Ovary (tissue), 10 donors: ENCODE measurements around the gene COX7B. TPM values are rescaled to one million over a fixed set of nuclear protein-coding genes. Genes with fewer than 3 reads are reported as not detected.
"Not testable (repeated sequence)": the region's sequence is repeated elsewhere in the genome, so short reads cannot be mapped to it uniquely, and the experiment has no call there.

Experiments
- DNase-seq, 5 donors: peaks; one replicate each; pipeline ENCODE4 v3.0.0-alpha.2; 2019 to 2020
- H3K27ac ChIP-seq, 2 donors: fragments of 200-600 bp; one replicate each; pipeline versions ENCODE4 v1.5.1 to v1.8.0; 2019 to 2022
- H3K27me3 ChIP-seq: fragments of 200-600 bp; one replicate; pipeline ENCODE4 v1.8.0; 2022
- H3K36me3 ChIP-seq: fragments of 200-600 bp; sonication (generic); one replicate; pipeline ENCODE4 v1.5.1; 2019
- H3K4me1 ChIP-seq: one replicate; pipeline ENCODE4 v1.8.1; 2013; ENCODE audit warnings: mild to moderate bottlenecking, moderate library complexity; ENCODE audit not compliant: insufficient read depth
- H3K4me3 ChIP-seq: fragments of 200-600 bp; sonication (generic); one replicate; pipeline ENCODE4 v1.5.1; 2017
- H3K9me3 ChIP-seq, 2 donors: fragments of 200-600 bp in 1 of 2; sonication (generic) in 1 of 2; one replicate each; pipeline versions ENCODE4 v1.5.1 to v1.8.1; 2013 to 2019; ENCODE audit warnings: mild to moderate bottlenecking in 1 of 2, moderate library complexity in 1 of 2
- CTCF ChIP-seq, 3 donors: fragments of 450-650 bp in 2 of 3; fragments of 200-600 bp in 1 of 3; IDR thresholded peaks; one replicate each; pipeline versions ENCODE4 v1.5.1 to v1.8.0; 2016 to 2022; ENCODE audit warnings: antibody characterized with exemption in 3 of 3, mild to moderate bottlenecking in 1 of 3
- EP300 ChIP-seq: sonication (generic); formaldehyde crosslinking; IDR thresholded peaks from one replicate; pipeline ENCODE4 v1.6.1; 2017; ENCODE audit warnings: antibody characterized with exemption
- POLR2A ChIP-seq: fragments of 450-650 bp; IDR thresholded peaks from one replicate; pipeline ENCODE4 v1.6.1; 2017; ENCODE audit warnings: antibody characterized with exemption, mild to moderate bottlenecking, moderate library complexity
- WGBS, 3 donors: extraction: QIAGEN DNeasy Blood & Tissue Kit in 1 of 3; methylation state at CpG; one replicate each; pipeline versions ENCODE4 v1.1.5 to v1.1.7; 2013 to 2017; 5-methylcytosine and 5-hydroxymethylcytosine counted together
- intact Hi-C, 4 donors: fragments of 100-400 bp; cut with DNase I; formaldehyde crosslinking; loops; one replicate each; pipeline versions ENCODE4 v1.11.0 to v1.15.1; 2022 to 2023
- long read RNA-seq, 3 donors: library from polyadenylated mRNA in 2 of 3; unstranded in 2 of 3; transcript quantifications; one replicate each; pipeline ENCODE4 v2.0.0 and lab custom pipeline, GENCODE V29; 2021 to 2026
- polyA plus RNA-seq, 2 donors: library from polyadenylated mRNA; stranded (reverse); fragments of 200-250 nt in 1 of 2; fragments of 350-450 nt in 1 of 2; fragmentation: Illumina TruSeq in 1 of 2; extraction: RNeasy Lipid Tissue Mini Kit (QIAGEN cat#74804) in 1 of 2; gene quantifications; one replicate each; pipeline ENCODE4 v1.2.3, GENCODE V29; 2013 to 2014
- total RNA-seq, 7 donors: library from RNA; depleted of rRNA in 2 of 7; stranded (reverse); fragments of >200 nt in 2 of 7; fragmentation: NEBNext Ultra II Directional in 3 of 7; extraction: Animal tissue kit (Norgen Biotek cat#: 25700) in 3 of 7; gene quantifications; one replicate each; pipeline versions ENCODE4 v1.1.0 to v1.2.4, GENCODE V29; 2016 to 2023
- donor health status: DM: no; HTN: no; CAD: no; lungs with moderate emphysema.
- donor health status: DM: no; HTN: no; CAD: no.
- donor health status: Bipolar disorder and iron deficiency.
- donor health status: DM: yes; HTN: yes; CAD: no.
- donor health status: DM: no; HTN: no; CAD: no.
- donor health status: DM: yes; HTN: yes; CAD: no.

Gene COX7B
- total RNA-seq = 100 to 1,000 TPM in 6 of 7 donors, 10 to 100 TPM in 1; 99.4 to 301 (median 133) TPM
- polyA plus RNA-seq = 100 to 1,000 TPM; 229 to 250 TPM
- long read RNA-seq, donor 1, transcript COX7B-203 (3 exons, 2,471 nt) = major isoform, 9 of 12 reads
- long read RNA-seq, donor 1, partial matches to known transcripts = 0 of 12 reads
- long read RNA-seq, donor 1, other reads (novel, unspliced or antisense) = 3 of 12 reads
- long read RNA-seq, donor 2, transcript COX7B-203 (3 exons, 2,471 nt) = major isoform, 103 of 132 reads
- long read RNA-seq, donor 2, partial matches to known transcripts = 17 of 132 reads
- long read RNA-seq, donor 2, other reads (novel, unspliced or antisense) = 12 of 132 reads
- long read RNA-seq, donor 3, transcript COX7B-203 (3 exons, 2,471 nt) = major isoform, 37 of 39 reads
- long read RNA-seq, donor 3, partial matches to known transcripts = 1 of 39 reads
- long read RNA-seq, donor 3, other reads (novel, unspliced or antisense) = 1 of 39 reads

GRCh38 chrX:77899081-77899828 is at the start of gene COX7B:
COX7B (plus strand) TSS chrX:77899468; CDS start chrX:77899554, 86 bp downstream.
- intact Hi-C loops = no loop called here
- DNase-seq = peak; percentile 42 to 79 (median 51)
- Histone ChIP-seq H3K27me3 (no peaks in the 10 kb centered on the region), H3K27ac (peak within 1 kb of the TSS; percentile 52 to 60), H3K4me1 (no peaks in the 10 kb centered on the region), H3K4me3 (peak within 1 kb of the TSS; percentile 45), H3K9me3 (no peaks in the 10 kb centered on the region), H3K36me3 (no peaks in the 10 kb centered on the region)
- WGBS, 3 donors = 35 to 39% (median 38%) methylated on average over 28 of the region's 28 CpGs
- TF ChIP-seq EP300 (no peak), CTCF (IDR thresholded peaks at IDR 0.05) (peak in 1 of 3 donors; percentile 27), POLR2A (peak; percentile 50)

GRCh38 chrX:77875372-77875771 is 23.9 kb upstream of the COX7B start:
- intact Hi-C loops = no loop called here
- no peak for TF ChIP-seq EP300
- no peak for TF ChIP-seq POLR2A
- TF ChIP-seq CTCF (IDR thresholded peaks at IDR 0.05) = no peak
- DNase-seq = no peak
- no peaks in the 10 kb centered on the region for H3K27me3 ChIP-seq
- H3K9me3 ChIP-seq = no peaks in the 10 kb centered on the region
- WGBS, 3 donors = 87 to 92% (median 90%) methylated on average over 8 of the region's 8 CpGs
- no peak overlapping the region for H3K4me3 ChIP-seq
- H3K4me1 ChIP-seq = no peaks in the 10 kb centered on the region
- H3K36me3 ChIP-seq = no peaks in the 10 kb centered on the region
- H3K27ac ChIP-seq = no peak overlapping the region

- H3K27me3 ChIP-seq, intact Hi-C loops, H3K4me3 ChIP-seq, DNase-seq, H3K36me3 ChIP-seq, H3K27ac ChIP-seq, H3K4me1 ChIP-seq, H3K9me3 ChIP-seq: not testable (repeated sequence)
- WGBS, 3 donors = 85 to 90% (median 87%) methylated on average over 4 of the region's 4 CpGs
Observed at GRCh38 chrX:77881418-77881817, 17.9 kb upstream of the COX7B start.

- no peaks in the 10 kb centered on the region for H3K36me3 ChIP-seq
Observed at GRCh38 chrX:77892887-77893286, 6.4 kb upstream of the COX7B start.

More at GRCh38 chrX:77892887-77893286, 6.4 kb upstream of the COX7B start:
- H3K9me3 ChIP-seq = no peaks in the 10 kb centered on the region
- H3K27ac ChIP-seq = no peak overlapping the region
- 77 to 84% (median 81%) methylated on average over 2 of the region's 2 CpGs for WGBS, 3 donors
- intact Hi-C loops = no loop called here
- no peak for DNase-seq
- no peak for TF ChIP-seq POLR2A
- TF ChIP-seq CTCF (IDR thresholded peaks at IDR 0.05) = no peak
- H3K4me3 ChIP-seq = no peak overlapping the region
- no peaks in the 10 kb centered on the region for H3K4me1 ChIP-seq
- H3K27me3 ChIP-seq = no peaks in the 10 kb centered on the region
